Islet precursor cell (in vitro differentiated cells): ENCODE measurements around the gene HS1BP3.

Experiments used
- DNase-seq: peaks from one replicate; pipeline ENCODE4 v3.0.0-alpha.2; 2018

The HS1BP3 gene

GRCh38 chr2:20582600-20583221, 68.2 kb downstream of the HS1BP3 start:
- DNase-seq: peak; percentile 51

- peak; percentile 53 for DNase-seq
Measured at GRCh38 chr2:20580690-20581437, 70.0 kb downstream of the HS1BP3 start.

- DNase-seq: peak; percentile 57
Measured at GRCh38 chr2:20579866-20580265, 71.0 kb downstream of the HS1BP3 start.

- peak; percentile 100 for DNase-seq
Measured at GRCh38 chr2:20578895-20579825, 71.7 kb downstream of the HS1BP3 start.

- DNase-seq: no peak
Measured at GRCh38 chr2:20578266-20578894, 72.5 kb downstream of the HS1BP3 start.

- peak; percentile 97 for DNase-seq
Measured at GRCh38 chr2:20577495-20578235, 73.2 kb downstream of the HS1BP3 start.

DNA sequence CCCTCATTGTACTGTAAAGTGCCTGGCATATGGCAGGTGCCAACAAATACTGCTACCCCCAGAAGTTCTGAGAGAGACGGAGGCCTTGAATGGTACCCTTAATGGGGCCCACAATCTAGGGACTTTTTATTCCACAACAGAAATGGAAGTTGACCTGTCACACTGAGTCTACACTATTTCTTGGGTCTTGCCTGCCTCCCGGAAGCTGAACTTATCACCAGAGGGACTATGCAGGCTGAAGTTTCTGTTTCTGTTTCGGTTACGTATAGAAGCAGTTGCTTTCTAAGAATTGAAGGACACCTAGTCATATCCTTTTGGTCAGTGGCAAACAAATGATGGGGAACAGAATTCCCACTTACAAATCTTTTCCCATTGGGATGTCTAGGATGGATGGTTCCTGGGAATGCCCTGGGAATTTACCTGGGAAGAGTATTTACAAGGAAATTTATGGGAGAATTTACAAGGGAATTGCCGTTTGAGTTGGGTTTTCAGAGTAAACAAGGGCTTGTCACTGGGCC, 74.2 kb downstream of the HS1BP3 start:
- DNase-seq: no peak

- no peak for DNase-seq
Measured at GRCh38 chr2:20575935-20576597, 74.8 kb downstream of the HS1BP3 start.

GRCh38 chr2:20575414-20575813, 75.5 kb downstream of the HS1BP3 start:
- DNase-seq: no peak

DNA sequence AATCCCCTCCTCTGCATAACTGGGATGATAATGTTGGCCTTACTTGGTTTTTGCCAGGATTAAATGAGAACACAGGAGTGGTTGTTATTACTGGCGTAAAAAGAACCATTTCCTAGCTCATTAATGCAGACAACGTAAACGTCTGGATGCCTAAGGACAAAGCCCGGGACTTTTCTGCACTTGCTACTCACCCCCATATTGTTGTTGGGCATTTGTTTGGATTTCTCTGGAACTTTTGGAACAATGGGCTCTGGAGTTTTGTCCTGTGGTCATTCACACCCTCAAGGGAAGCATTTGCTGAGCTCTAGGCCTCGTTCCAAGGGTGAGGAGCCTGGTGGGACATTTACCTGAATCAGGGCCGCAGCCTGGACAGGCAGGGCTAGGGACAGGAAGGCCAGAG, 76.0 kb downstream of the HS1BP3 start:
- DNase-seq: no peak

- no peak for DNase-seq
Measured at GRCh38 chr2:20574423-20574911, 76.4 kb downstream of the HS1BP3 start.

DNA sequence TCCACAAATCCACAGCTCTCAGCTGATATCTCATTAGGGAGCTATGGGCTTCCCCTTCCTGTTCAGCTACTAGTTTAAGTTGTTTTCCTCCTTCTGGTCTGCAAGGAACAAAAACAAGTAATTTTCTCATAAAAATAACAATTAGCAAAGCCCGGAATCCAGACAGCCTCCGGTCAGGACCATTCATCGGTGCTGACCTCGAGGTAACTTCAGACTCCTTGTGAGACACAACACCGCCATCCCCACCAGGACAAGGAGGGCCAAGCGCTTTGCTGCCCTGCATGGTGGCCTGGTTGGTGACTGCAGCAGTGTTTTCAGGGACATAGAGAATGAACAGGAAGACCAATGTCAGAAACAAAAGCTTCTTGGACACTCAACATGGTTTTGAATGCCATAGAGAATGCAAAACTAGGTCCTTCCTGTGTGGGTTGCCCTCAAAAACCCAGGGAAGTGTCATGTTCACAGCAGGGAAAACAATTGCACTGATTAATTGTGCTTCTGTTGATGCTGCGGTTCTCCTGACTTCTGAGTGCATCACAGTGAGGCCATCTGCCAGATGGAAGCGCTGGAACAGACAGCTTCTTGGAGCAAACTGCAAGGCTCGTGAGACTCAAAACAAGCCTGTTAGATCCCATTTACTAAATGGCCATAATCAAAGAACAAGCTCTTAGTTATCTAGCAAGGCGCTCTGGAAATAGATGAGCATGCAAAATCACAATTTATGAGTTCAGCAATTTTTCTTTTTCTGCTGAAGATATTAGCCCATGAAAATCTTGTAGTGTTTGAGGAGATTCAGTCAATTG, 77.1 kb downstream of the HS1BP3 start:
- DNase-seq: peak; percentile 74

GRCh38 chr2:20572221-20572620, 78.7 kb downstream of the HS1BP3 start:
- no peak for DNase-seq

- no peak for DNase-seq
Measured at GRCh38 chr2:20571644-20572215, 79.2 kb downstream of the HS1BP3 start.

DNA sequence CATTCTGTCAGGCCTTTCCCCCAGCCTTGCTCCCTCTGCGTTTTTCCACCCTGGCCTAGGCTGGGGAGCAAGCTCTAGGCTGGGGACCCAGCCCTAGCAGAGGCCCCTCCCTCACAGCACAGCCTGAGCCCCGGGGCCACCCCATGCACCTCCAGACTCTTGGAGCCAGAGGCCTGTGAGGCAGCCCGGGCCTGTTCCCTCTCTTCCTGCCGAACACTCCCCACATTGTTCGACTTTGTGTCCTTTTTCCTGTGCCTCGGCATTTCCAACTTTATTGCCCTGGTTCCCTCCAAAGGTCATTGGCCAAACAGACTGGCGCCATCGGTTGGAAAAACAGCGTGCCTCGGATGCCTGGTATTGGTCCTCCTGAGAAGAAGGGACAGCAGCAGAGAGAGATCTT, 79.7 kb downstream of the HS1BP3 start:
- no peak for DNase-seq

DNA sequence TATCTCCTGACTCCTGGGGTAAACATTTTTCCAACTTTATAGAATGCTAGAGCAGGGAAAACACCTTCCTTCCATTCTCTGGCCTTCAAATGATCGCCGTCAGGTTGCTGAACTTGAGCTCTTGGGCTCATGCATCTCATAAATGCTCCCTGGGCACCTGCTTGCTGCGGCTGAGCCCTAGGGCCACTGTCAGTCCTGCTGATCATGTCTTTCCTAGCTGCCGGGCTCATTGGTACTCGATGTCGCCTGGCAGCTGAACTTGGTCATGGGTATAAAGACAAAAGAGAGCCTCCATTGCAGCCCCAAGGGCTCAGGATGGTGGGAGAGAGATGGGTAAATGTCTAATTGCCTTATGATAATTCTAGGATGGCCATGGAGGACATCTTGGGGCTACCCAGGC, 80.6 kb downstream of the HS1BP3 start:
- no peak for DNase-seq

- DNase-seq: no peak
Measured at GRCh38 chr2:20569464-20570223, 81.3 kb downstream of the HS1BP3 start.

DNA sequence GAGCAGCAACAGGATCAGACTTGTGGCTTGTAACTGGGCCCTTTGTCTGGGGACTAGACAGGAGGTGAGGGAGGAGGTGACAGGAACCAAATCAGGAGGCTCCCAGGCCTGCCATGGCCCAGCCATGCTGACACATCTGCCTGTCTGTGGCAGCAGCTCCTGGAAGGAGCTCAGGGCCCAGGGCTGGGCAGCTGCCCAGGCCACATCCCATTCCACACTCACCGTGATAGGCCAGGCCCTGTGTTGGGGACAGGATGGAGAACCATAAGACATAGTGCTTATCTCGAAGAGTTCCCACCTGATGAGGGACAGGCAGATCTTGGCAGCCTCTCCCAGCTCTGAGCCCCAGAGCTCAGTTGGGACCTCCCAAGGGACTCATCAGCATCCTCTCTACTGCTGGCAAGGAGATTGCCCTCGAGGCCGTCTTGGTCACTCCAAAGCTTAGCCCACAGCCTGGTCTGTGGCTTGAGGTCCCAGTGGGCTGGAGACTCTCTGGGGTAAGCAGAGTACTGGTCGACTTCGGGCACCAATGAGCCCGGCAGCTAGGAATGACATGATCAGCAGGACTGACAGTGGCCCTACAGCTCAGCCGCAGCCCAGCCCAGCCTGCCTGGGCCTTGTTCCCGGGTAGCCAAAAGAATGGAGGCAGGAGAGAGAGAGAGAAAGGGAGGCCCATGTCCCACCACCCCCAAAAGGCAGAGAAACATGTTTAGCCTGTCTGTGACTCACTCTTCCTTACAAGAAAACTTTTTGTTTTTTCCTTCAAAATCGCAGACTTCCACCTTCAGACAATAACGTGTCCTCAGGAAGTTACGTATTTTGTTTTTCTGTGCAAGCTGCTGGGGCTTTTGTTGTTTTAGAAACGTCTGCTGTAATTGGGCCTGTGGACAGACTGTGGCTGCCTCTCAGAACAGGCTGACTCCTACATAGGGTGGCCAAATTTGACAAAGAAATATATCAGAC, 82.1 kb downstream of the HS1BP3 start:
- DNase-seq: peak; percentile 75
